Immature natural killer cell (primary cell): ENCODE results near the gene SRPK2. TPM values are rescaled to one million over a fixed set of nuclear protein-coding genes. Genes with fewer than 3 reads are reported as not detected.
A peak's percentile ranks its signal among the peaks of the same experiment; 100 is the strongest.
"Not testable (repeated sequence)": the region's sequence is repeated elsewhere in the genome, so short reads cannot be mapped to it uniquely, and the experiment has no call there.

ENCODE experiments used
- DNase-seq, 3 donors: peaks; one replicate each; pipeline ENCODE4 v3.0.0; 2022; ENCODE audit warnings: mixed read lengths in 1 of 3
- H3K27ac Mint-ChIP-seq, 6 donors: one replicate each; pipeline ENCODE4 v1.8.0; 2020; ENCODE audit warnings: mixed read lengths in 6 of 6, mild to moderate bottlenecking in 5 of 6, inconsistent platforms in 4 of 6, moderate library complexity in 3 of 6
- H3K27me3 Mint-ChIP-seq, 3 donors: one replicate each; pipeline ENCODE4 v1.8.0; 2020 to 2021; ENCODE audit warnings: low read depth in 3 of 3, mild to moderate bottlenecking in 3 of 3, mixed read lengths in 3 of 3, moderate library complexity in 3 of 3, inconsistent platforms in 1 of 3
- H3K36me3 Mint-ChIP-seq, 3 donors: one replicate each; pipeline ENCODE4 v1.8.0; 2020; ENCODE audit warnings: mixed read lengths in 3 of 3, inconsistent platforms in 2 of 3, mild to moderate bottlenecking in 2 of 3
- H3K4me1 Mint-ChIP-seq, 2 donors: one replicate each; pipeline ENCODE4 v1.8.0; 2020; ENCODE audit warnings: inconsistent platforms in 2 of 2, mild to moderate bottlenecking in 2 of 2, mixed read lengths in 2 of 2, moderate library complexity in 1 of 2
- H3K4me3 Mint-ChIP-seq, 5 donors: one replicate each; pipeline ENCODE4 v1.8.0; 2020; ENCODE audit warnings: mild to moderate bottlenecking in 5 of 5, mixed read lengths in 5 of 5, inconsistent platforms in 3 of 5, moderate library complexity in 3 of 5
- H3K9me3 Mint-ChIP-seq, 6 donors: one replicate each; pipeline ENCODE4 v1.8.0; 2020; ENCODE audit warnings: mild to moderate bottlenecking in 6 of 6, mixed read lengths in 6 of 6, inconsistent platforms in 4 of 6, moderate library complexity in 3 of 6
- polyA plus RNA-seq, 3 donors: library from polyadenylated mRNA; unstranded; fragments of 300-500 nt; fragmentation: Illumina TruSeq; gene quantifications; one replicate each; pipeline ENCODE4 v1.2.3, GENCODE V29; 2021

The SRPK2 gene
- polyA plus RNA-seq, 3 donors from 2014 or later, result 51.5 to 92.2 (median 64.1) TPM

- H3K27me3 Mint-ChIP-seq, result peaks cover 6 to 11% (median 9%) of the 10 kb centered on the region in 3 donors
- H3K36me3 Mint-ChIP-seq, result no peaks in the 10 kb centered on the region
- peak overlapping the region; percentile 83 to 96 (median 91) for H3K27ac Mint-ChIP-seq
- no peak for DNase-seq
- peak overlapping the region; percentile 30 to 91 (median 83) for H3K4me3 Mint-ChIP-seq
- peaks cover 70 to 72% of the 10 kb centered on the region in 2 donors for H3K4me1 Mint-ChIP-seq
- no peaks in the 10 kb centered on the region for H3K9me3 Mint-ChIP-seq
Measured at GRCh38 chr7:105345725-105346124, 43.0 kb downstream of the SRPK2 start.

- DNase-seq, result no peak
- H3K4me3 Mint-ChIP-seq, result peak overlapping the region in 2 of 5 donors; percentile 21 to 55
- peaks cover 70 to 75% of the 10 kb centered on the region in 2 donors for H3K4me1 Mint-ChIP-seq
- no peaks in the 10 kb centered on the region for H3K9me3 Mint-ChIP-seq
- peak overlapping the region; percentile 12 to 88 (median 68) for H3K27ac Mint-ChIP-seq
- peaks cover 6 to 10% (median 9%) of the 10 kb centered on the region in 3 donors for H3K27me3 Mint-ChIP-seq
- no peaks in the 10 kb centered on the region for H3K36me3 Mint-ChIP-seq
Measured at GRCh38 chr7:105345003-105345402, 43.7 kb downstream of the SRPK2 start.

GRCh38 chr7:105339404-105340323, 49.1 kb downstream of the SRPK2 start:
- no peaks in the 10 kb centered on the region for H3K36me3 Mint-ChIP-seq
- H3K4me1 Mint-ChIP-seq, result peaks cover 43 to 47% of the 10 kb centered on the region in 2 donors
- DNase-seq, result no peak
- peak overlapping the region in 3 of 6 donors; percentile 17 to 58 (median 21) for H3K27ac Mint-ChIP-seq
- no peaks in the 10 kb centered on the region for H3K27me3 Mint-ChIP-seq
- H3K9me3 Mint-ChIP-seq, result no peaks in the 10 kb centered on the region
- H3K4me3 Mint-ChIP-seq, result no peak overlapping the region

DNA sequence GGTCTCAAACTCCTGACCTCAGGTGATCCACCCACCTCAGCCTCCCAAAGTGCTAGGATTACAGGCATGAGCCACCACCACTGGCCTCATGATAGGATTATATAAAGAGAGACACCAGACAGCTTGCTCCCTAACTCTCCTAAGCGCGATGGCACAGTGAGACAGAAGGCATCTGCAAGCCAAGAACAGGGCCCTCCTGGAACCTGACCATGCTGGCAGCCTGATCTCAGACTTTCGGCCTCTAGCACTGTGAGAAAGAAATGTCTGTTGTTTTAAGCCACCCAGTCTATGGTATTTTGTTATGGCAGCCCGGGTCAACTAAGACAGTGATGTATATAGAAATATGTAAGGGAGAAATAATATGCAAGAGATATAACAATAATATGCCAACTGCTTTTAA, 51.2 kb downstream of the SRPK2 start:
- Mint-ChIP-seq H3K27ac (peak overlapping the region in 4 of 6 donors; percentile 24 to 39 (median 29)), H3K4me3 (no peak overlapping the region), H3K9me3 (no peaks in the 10 kb centered on the region), H3K36me3 (no peaks in the 10 kb centered on the region), H3K4me1 (peaks cover 29 to 31% of the 10 kb centered on the region in 2 donors), H3K27me3 (no peaks in the 10 kb centered on the region)
- DNase-seq, result no peak

GRCh38 chr7:105336009-105336408, 52.7 kb downstream of the SRPK2 start:
- H3K36me3 Mint-ChIP-seq, result no peaks in the 10 kb centered on the region
- no peak for DNase-seq
- H3K27ac Mint-ChIP-seq, result no peak overlapping the region
- H3K4me3 Mint-ChIP-seq, result no peak overlapping the region
- H3K9me3 Mint-ChIP-seq, result no peaks in the 10 kb centered on the region
- H3K27me3 Mint-ChIP-seq, result no peaks in the 10 kb centered on the region
- peaks cover 39 to 42% of the 10 kb centered on the region in 2 donors for H3K4me1 Mint-ChIP-seq

DNA sequence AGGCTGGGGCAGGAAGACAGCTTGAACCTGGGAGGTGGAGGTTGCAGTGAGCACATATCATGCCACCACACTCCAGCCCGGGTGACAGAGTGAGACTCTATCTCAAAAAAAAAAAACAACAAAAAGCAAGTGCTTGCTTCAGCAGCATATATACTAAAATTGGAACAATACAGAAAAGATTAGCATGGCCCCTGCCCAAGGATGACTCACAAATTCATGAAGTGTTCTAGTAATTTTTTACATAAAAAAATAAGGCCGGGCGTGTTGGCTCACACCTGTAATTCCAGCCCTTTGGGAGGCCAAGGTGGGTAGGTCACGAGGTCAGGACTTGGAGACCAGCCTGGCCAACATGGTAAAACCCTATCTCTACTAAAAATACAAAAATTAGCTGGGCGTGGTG, 56.1 kb downstream of the SRPK2 start:
- not testable (repeated sequence) for DNase-seq, H3K27me3 Mint-ChIP-seq

DNA sequence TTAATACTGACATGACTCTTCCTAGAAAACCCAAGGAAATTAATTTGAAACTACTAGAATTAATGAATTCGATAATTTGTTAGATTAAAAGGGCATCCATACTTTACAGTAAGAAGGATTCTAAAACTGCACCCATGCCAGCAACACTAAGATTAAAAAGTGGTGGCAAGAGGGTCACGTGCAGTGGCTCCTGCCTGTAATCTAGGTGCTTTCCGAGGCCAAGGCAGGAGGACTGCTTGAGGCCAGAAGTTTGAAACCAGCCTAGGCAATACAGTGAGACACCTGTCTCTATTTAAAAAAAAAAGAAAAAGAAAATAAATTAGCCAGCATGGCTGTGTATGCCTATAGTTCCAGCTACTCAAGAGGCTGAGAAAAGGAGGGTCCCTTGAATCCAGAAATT, 58.2 kb downstream of the SRPK2 start:
- Mint-ChIP-seq H3K4me3 (peak overlapping the region in 2 of 5 donors; percentile 6 to 9), H3K4me1 (peaks cover 46 to 58% of the 10 kb centered on the region in 2 donors), H3K27me3 (peaks cover 0 to 2% (median 2%) of the 10 kb centered on the region in 3 donors), H3K27ac (peak overlapping the region in 4 of 6 donors; percentile 12 to 63 (median 46)), H3K9me3 (no peaks in the 10 kb centered on the region), H3K36me3 (no peaks in the 10 kb centered on the region)
- no peak for DNase-seq

More for the DNA sequence above, 56.1 kb downstream of the SRPK2 start:
- peaks cover 32 to 37% of the 10 kb centered on the region in 2 donors for H3K4me1 Mint-ChIP-seq
- H3K4me3 Mint-ChIP-seq, H3K9me3 Mint-ChIP-seq, H3K36me3 Mint-ChIP-seq: not testable (repeated sequence)
- H3K27ac Mint-ChIP-seq, result peak overlapping the region in 5 of 6 donors; percentile 30 to 85 (median 63)

GRCh38 chr7:105327201-105327600, 61.5 kb downstream of the SRPK2 start:
- H3K27me3 Mint-ChIP-seq, result peaks cover 0 to 2% (median 2%) of the 10 kb centered on the region in 3 donors
- H3K4me1 Mint-ChIP-seq, result peaks cover 62 to 80% of the 10 kb centered on the region in 2 donors
- H3K4me3 Mint-ChIP-seq, result no peak overlapping the region
- no peak for DNase-seq
- H3K9me3 Mint-ChIP-seq, result no peaks in the 10 kb centered on the region
- peak overlapping the region in 5 of 6 donors; percentile 0 to 64 (median 45) for H3K27ac Mint-ChIP-seq
- no peaks in the 10 kb centered on the region for H3K36me3 Mint-ChIP-seq

DNA sequence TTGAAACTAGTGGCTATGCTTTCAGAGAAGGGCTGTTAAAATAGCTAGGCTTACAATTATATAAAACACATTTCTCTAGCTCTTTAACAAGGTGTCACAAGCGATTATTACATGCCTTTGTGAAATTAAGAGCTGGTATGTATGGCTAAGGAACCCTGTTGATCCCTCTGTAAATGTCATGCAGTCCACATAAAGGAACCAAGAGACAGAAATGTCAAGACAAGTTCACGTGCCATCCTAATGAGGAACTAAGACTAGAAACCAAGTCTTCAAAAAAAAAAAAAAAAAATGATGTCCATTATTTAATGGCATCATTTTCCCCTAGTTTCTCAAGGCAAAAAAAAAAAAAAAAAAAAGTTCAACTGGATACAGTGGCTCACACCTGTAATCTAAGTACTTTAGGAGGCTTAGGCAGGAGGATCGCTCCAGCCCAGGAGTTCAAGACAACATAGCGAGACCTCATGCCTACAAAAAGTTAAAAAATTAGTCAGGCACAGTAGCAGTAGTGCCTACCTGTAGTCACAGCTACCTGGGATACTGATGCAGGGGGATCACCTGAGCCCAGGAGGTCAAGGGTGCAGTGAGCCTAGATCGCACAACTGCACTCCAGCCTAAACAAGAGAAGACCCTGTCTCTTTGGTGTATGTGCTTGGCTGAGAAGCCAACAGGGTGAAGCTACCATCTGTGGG, 63.4 kb downstream of the SRPK2 start:
- H3K27ac Mint-ChIP-seq, result peak overlapping the region in 1 of 6 donors; percentile 50
- no peaks in the 10 kb centered on the region for H3K9me3 Mint-ChIP-seq
- peaks cover 62 to 80% of the 10 kb centered on the region in 2 donors for H3K4me1 Mint-ChIP-seq
- no peak for DNase-seq
- no peaks in the 10 kb centered on the region for H3K36me3 Mint-ChIP-seq
- H3K4me3 Mint-ChIP-seq, result no peak overlapping the region
- peaks cover 0 to 2% (median 0%) of the 10 kb centered on the region in 3 donors for H3K27me3 Mint-ChIP-seq

DNA sequence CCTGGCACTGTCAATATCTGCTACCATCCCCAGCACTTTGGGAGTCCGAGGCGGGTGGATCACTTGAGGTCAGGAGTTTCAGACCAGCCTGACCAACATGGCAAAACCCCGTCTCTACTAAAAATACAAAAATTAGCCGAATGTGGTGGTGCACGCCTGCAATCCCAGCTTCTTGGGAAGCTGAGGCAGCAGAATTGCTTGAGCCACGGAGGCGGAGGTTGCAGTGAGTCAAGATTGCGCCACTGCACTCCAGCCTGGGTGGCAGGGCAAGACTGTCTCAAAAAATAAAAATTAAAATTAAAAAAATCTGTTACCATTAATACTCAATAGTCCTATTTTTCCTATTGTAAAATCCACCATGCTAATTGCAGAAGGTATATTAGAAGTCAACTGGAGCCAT, 64.1 kb downstream of the SRPK2 start:
- not testable (repeated sequence) for H3K36me3 Mint-ChIP-seq, H3K27me3 Mint-ChIP-seq, H3K4me3 Mint-ChIP-seq, H3K9me3 Mint-ChIP-seq, DNase-seq
- Mint-ChIP-seq H3K27ac (peak overlapping the region in 1 of 6 donors; percentile 52), H3K4me1 (peaks cover 68 to 85% of the 10 kb centered on the region in 2 donors)

- H3K27ac Mint-ChIP-seq, result peak overlapping the region in 3 of 6 donors; percentile 11 to 22 (median 20)
- peaks cover 73 to 89% of the 10 kb centered on the region in 2 donors for H3K4me1 Mint-ChIP-seq
- H3K36me3 Mint-ChIP-seq, result no peaks in the 10 kb centered on the region
- H3K27me3 Mint-ChIP-seq, result peaks cover 0 to 2% (median 0%) of the 10 kb centered on the region in 3 donors
- no peak overlapping the region for H3K4me3 Mint-ChIP-seq
- H3K9me3 Mint-ChIP-seq, result no peaks in the 10 kb centered on the region
- no peak for DNase-seq
Measured at GRCh38 chr7:105323366-105323765, 65.4 kb downstream of the SRPK2 start.

GRCh38 chr7:105322655-105323277, 66.0 kb downstream of the SRPK2 start:
- Mint-ChIP-seq H3K36me3 (no peaks in the 10 kb centered on the region), H3K4me1 (peaks cover 73 to 90% of the 10 kb centered on the region in 2 donors), H3K27ac (peak overlapping the region in 3 of 6 donors; percentile 23 to 35 (median 31)), H3K4me3 (no peak overlapping the region), H3K9me3 (no peaks in the 10 kb centered on the region), H3K27me3 (peaks cover 0 to 2% (median 0%) of the 10 kb centered on the region in 3 donors)
- no peak for DNase-seq

GRCh38 chr7:105321754-105322455, 66.8 kb downstream of the SRPK2 start:
- peak overlapping the region in 3 of 6 donors; percentile 16 to 73 (median 59) for H3K27ac Mint-ChIP-seq
- H3K36me3 Mint-ChIP-seq, result no peaks in the 10 kb centered on the region
- DNase-seq, result no peak
- peaks cover 74 to 90% of the 10 kb centered on the region in 2 donors for H3K4me1 Mint-ChIP-seq
- no peaks in the 10 kb centered on the region for H3K9me3 Mint-ChIP-seq
- H3K4me3 Mint-ChIP-seq, result no peak overlapping the region
- H3K27me3 Mint-ChIP-seq, result no peaks in the 10 kb centered on the region
